ENCODE measurements around the gene OR4D10.
"Not testable (repeated sequence)": the region's sequence is repeated elsewhere in the genome, so short reads cannot be mapped to it uniquely, and the experiment has no call there.

The OR4D10 gene

GRCh38 chr11:59473015-59473414 is at the start of gene OR4D10:
Gene OR4D10, plus strand, starts transcription at chr11:59473315. Its CDS starts 4,115 bp downstream, at chr11:59477430.
- no peak for TF ChIP-seq JUND (IDR thresholded peaks at IDR 0.05; ENCODE audit: low read depth)
- no peak for DNase-seq (ENCODE audit: low read depth in 1 of 2, low spot score in 1 of 2)
- in situ Hi-C loops (cut with HindIII; ENCODE audit: low pct_unique_long_range_greater_than_20kb, low sequenced_read_pairs), result no loop called here

GRCh38 chr11:59423835-59424234 is 49.3 kb upstream of the OR4D10 start:
- in situ Hi-C loops (cut with HindIII; ENCODE audit: low pct_unique_long_range_greater_than_20kb, low sequenced_read_pairs), result no loop called here
- no peak for DNase-seq (ENCODE audit: low read depth in 1 of 2, low spot score in 1 of 2)
- no peak for TF ChIP-seq JUND (IDR thresholded peaks at IDR 0.05; ENCODE audit: low read depth)

- no peak for TF ChIP-seq JUND (IDR thresholded peaks at IDR 0.05; ENCODE audit: low read depth)
- no peak for DNase-seq (ENCODE audit: low read depth in 1 of 2, low spot score in 1 of 2)
- in situ Hi-C loops (cut with HindIII; ENCODE audit: low pct_unique_long_range_greater_than_20kb, low sequenced_read_pairs), result no loop called here
These were observed 48.0 kb upstream of the OR4D10 start for GRCh38 chr11:59425131-59425530.

- no peak for DNase-seq (ENCODE audit: low read depth in 1 of 2, low spot score in 1 of 2)
- no peak for TF ChIP-seq JUND (IDR thresholded peaks at IDR 0.05; ENCODE audit: low read depth)
- in situ Hi-C loops (cut with HindIII; ENCODE audit: low pct_unique_long_range_greater_than_20kb, low sequenced_read_pairs), result no loop called here
These were observed 46.6 kb upstream of the OR4D10 start, which contains the start of gene OR5A2 for GRCh38 chr11:59426361-59427067. Gene OR5A2, minus strand, starts transcription at chr11:59426413. Its CDS starts 3,460 bp downstream, at chr11:59422953.

- TF ChIP-seq JUND (IDR thresholded peaks at IDR 0.05; ENCODE audit: low read depth), result no peak
- DNase-seq (ENCODE audit: low read depth in 1 of 2, low spot score in 1 of 2), result no peak
- in situ Hi-C loops (cut with HindIII; ENCODE audit: low pct_unique_long_range_greater_than_20kb, low sequenced_read_pairs), result no loop called here
These were observed 46.1 kb upstream of the OR4D10 start for GRCh38 chr11:59427068-59427382.

GRCh38 chr11:59429924-59430516 is 43.1 kb upstream of the OR4D10 start:
- DNase-seq (ENCODE audit: low read depth in 1 of 2, low spot score in 1 of 2), result peak; percentile 34 to 83
- in situ Hi-C loops (cut with HindIII; ENCODE audit: low pct_unique_long_range_greater_than_20kb, low sequenced_read_pairs), result no loop called here

GRCh38 chr11:59436169-59436568 is 36.9 kb upstream of the OR4D10 start, which contains the start of gene OR5A1:
Gene OR5A1, plus strand, starts transcription at chr11:59436469. Its CDS starts 6,700 bp downstream, at chr11:59443169.
- in situ Hi-C loops (cut with HindIII; ENCODE audit: low pct_unique_long_range_greater_than_20kb, low sequenced_read_pairs), result no loop called here
- DNase-seq (ENCODE audit: low read depth in 1 of 2, low spot score in 1 of 2), result no peak
- no peak for TF ChIP-seq JUND (IDR thresholded peaks at IDR 0.05; ENCODE audit: low read depth)

More at GRCh38 chr11:59429924-59430516, 43.1 kb upstream of the OR4D10 start:
- TF ChIP-seq JUND (IDR thresholded peaks at IDR 0.05; ENCODE audit: low read depth), result no peak

GRCh38 chr11:59437770-59438169 is 35.3 kb upstream of the OR4D10 start:
- DNase-seq (ENCODE audit: low read depth in 1 of 2, low spot score in 1 of 2), result no peak
- no peak for TF ChIP-seq JUND (IDR thresholded peaks at IDR 0.05; ENCODE audit: low read depth)
- in situ Hi-C loops (cut with HindIII; ENCODE audit: low pct_unique_long_range_greater_than_20kb, low sequenced_read_pairs), result no loop called here

- DNase-seq (ENCODE audit: low read depth in 1 of 2, low spot score in 1 of 2); in situ Hi-C loops (cut with HindIII; ENCODE audit: low pct_unique_long_range_greater_than_20kb, low sequenced_read_pairs): not testable (repeated sequence)
These were observed 27.5 kb upstream of the OR4D10 start for GRCh38 chr11:59445624-59446023.

GRCh38 chr11:59448484-59448883 is 24.6 kb upstream of the OR4D10 start:
- TF ChIP-seq JUND (IDR thresholded peaks at IDR 0.05; ENCODE audit: low read depth), result no peak
- no peak for DNase-seq (ENCODE audit: low read depth in 1 of 2, low spot score in 1 of 2)
- in situ Hi-C loops (cut with HindIII; ENCODE audit: low pct_unique_long_range_greater_than_20kb, low sequenced_read_pairs), result no loop called here

GRCh38 chr11:59456661-59457060 is 16.5 kb upstream of the OR4D10 start, which contains the start of gene OR4D6:
Gene OR4D6, plus strand, starts transcription at chr11:59456961. Its CDS starts 0 bp downstream, at chr11:59456961.
- no peak for DNase-seq (ENCODE audit: low read depth in 1 of 2, low spot score in 1 of 2)
- in situ Hi-C loops (cut with HindIII; ENCODE audit: low pct_unique_long_range_greater_than_20kb, low sequenced_read_pairs), result no loop called here
- TF ChIP-seq JUND (IDR thresholded peaks at IDR 0.05; ENCODE audit: low read depth), result no peak

GRCh38 chr11:59459916-59460315 is 13.2 kb upstream of the OR4D10 start:
- DNase-seq (ENCODE audit: low read depth in 1 of 2, low spot score in 1 of 2), result no peak
- in situ Hi-C loops (cut with HindIII; ENCODE audit: low pct_unique_long_range_greater_than_20kb, low sequenced_read_pairs), result no loop called here
- TF ChIP-seq JUND (IDR thresholded peaks at IDR 0.05; ENCODE audit: low read depth), result no peak

- no peak for DNase-seq (ENCODE audit: low read depth in 1 of 2, low spot score in 1 of 2)
- in situ Hi-C loops (cut with HindIII; ENCODE audit: low pct_unique_long_range_greater_than_20kb, low sequenced_read_pairs), result no loop called here
- no peak for TF ChIP-seq JUND (IDR thresholded peaks at IDR 0.05; ENCODE audit: low read depth)
These were observed 9.9 kb upstream of the OR4D10 start for GRCh38 chr11:59463190-59463641.
